HG03280 (cell line): ENCODE measurements around the gene MOCS1.
"Not testable (repeated sequence)": the region's sequence is repeated elsewhere in the genome, so short reads cannot be mapped to it uniquely, and the experiment has no call there.

ENCODE experiments used
- ATAC-seq: cut with Tn5 transposase; IDR thresholded peaks from one replicate; pipeline ENCODE4 v1.9.1; 2021; ENCODE audit warnings: mild to moderate bottlenecking, moderate library complexity; ENCODE audit not compliant: unreplicated experiment

Gene MOCS1

GRCh38 chr6:39934131-39934757 is at the start of gene MOCS1:
Gene MOCS1, minus strand, starts transcription at chr6:39934462. Its CDS starts 45 bp downstream, at chr6:39934417.
- no peak for ATAC-seq

- ATAC-seq: no peak
Observed at GRCh38 chr6:39984051-39984450, 49.8 kb upstream of the MOCS1 start.

GRCh38 chr6:39983193-39983592 is 48.9 kb upstream of the MOCS1 start:
- ATAC-seq: no peak

DNA sequence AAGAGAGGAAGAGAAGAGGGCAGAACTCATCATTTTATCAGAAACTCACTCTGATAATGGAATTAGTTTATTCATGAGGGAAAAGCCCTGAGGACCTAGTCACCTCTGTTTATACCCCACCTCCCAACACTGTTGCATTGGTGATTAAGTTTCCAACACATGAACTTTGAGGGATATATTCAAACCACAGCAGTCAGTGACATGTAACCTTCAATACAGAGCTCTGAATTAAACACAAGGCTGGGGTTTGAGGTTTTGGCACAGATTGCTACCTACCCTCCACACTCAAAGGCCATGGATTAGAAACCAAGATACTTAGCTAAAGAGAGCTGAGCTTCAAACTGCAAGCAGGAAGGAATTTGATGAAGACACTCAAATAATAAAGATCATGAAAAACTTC is 48.5 kb upstream of the MOCS1 start:
- no peak for ATAC-seq

- ATAC-seq: no peak
Observed at GRCh38 chr6:39980839-39981580, 46.7 kb upstream of the MOCS1 start.

GRCh38 chr6:39979461-39980328 is 45.4 kb upstream of the MOCS1 start:
- ATAC-seq: no peak

GRCh38 chr6:39978240-39978639 is 44.0 kb upstream of the MOCS1 start:
- ATAC-seq: no peak

- ATAC-seq: no peak
Observed at GRCh38 chr6:39973661-39974060, 39.4 kb upstream of the MOCS1 start.

- not testable (repeated sequence) for ATAC-seq
Observed at GRCh38 chr6:39972717-39973116, 38.5 kb upstream of the MOCS1 start.

DNA sequence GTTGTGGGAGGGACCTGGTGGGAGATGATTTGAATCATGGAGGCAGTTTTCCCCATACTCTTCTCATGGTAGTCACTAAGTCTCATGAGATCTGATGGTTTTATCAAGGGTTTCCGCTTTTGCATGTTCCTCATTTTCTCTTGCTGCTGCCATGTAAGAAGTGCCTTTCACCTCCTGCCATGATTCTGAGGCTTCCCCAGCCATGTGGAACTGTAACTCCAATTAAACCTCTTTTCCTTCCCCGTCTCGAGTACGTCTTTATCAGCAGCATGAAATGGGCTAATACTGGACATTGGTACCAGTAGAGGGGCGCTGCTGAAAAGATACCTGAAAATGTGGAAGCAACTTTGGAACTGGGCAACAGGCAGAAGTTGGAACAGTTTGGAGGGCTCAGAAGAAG is 36.9 kb upstream of the MOCS1 start:
- not testable (repeated sequence) for ATAC-seq

GRCh38 chr6:39965751-39966150 is 31.5 kb upstream of the MOCS1 start:
- ATAC-seq: no peak

DNA sequence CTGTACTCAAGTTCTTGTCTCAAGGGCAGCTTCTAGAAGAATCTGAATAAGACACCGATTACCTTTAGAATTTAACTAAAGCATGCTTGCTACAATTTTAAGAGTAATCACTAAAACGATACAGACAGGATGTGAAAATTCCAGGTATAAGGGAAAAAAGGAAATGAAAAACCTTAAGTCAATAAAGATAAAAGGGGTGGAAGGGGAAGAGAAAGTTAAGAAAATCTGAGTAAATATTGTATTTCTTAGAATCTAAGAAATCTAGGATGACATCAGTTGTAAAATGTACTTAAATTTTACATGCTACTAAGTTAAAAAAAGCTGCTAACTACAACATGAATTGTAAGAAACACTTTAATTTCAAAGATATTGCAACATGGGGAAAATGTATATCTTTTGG is 30.3 kb upstream of the MOCS1 start:
- ATAC-seq: no peak

DNA sequence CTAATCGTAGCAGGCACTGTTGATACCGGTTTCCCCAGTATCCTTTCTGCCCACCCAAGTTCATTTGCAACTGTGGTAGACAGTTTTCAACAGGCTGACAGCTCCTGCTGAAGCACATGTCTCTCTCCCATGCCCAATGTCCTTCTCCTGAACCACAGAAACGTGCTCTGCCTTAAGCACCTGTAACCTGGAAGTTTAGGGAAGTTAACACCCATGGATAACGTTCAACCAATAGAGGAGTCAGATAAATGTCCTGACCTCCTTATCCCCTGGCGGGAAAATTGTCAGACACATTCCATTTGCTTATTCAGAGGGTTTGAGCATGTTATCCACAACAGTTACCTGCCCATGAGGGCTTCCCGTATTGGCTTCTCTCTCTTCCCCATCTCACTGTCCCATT is 29.8 kb upstream of the MOCS1 start:
- ATAC-seq: no peak

DNA sequence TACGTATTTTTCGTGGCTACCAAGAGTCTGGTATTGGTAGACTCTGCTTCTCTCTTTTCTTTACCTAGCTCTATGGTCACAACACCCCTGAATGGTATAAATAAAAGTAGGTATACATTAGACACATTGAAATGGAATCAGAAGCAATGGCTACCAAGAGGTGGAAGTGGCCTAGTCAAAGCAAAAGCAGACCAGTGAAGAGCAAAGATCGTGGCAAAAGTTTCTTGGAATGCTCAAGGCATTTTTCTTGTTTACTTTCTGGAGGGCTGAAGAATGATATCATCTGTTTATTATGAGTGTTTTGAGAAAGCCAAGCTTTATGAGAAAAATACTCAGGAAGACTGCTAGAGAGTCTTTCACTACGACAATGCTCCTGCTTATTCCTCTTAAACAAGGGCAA is 28.6 kb upstream of the MOCS1 start:
- ATAC-seq: no peak

- ATAC-seq: no peak
Observed at GRCh38 chr6:39961178-39961577, 26.9 kb upstream of the MOCS1 start.

- no peak for ATAC-seq
Observed at GRCh38 chr6:39958947-39959346, 24.7 kb upstream of the MOCS1 start.

GRCh38 chr6:39956936-39957335 is 22.7 kb upstream of the MOCS1 start:
- ATAC-seq: no peak

DNA sequence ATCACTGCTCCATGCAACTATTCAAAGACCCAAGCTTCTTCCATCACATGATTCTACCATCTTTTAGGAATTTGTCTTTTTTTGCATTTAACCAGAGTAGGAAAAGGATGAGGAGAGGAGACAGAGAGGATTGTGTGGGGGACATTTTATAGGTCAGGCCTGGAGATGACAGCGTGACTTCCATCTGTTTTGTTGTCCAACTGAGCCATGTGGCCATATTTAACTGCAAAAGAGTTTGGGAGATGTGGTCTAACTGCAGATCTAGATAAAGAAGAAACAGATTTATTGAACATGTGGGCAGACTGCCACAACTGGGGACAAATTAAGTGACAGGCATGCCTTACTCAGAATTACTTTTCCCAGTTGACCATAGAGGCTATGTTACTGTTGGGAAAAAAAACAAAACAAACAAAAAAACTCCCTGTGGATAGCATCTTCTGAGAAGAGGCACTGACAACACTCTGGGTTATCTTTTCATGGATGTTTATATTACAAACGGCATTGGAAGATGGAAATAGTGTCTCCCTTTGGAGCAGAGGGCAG is 18.9 kb upstream of the MOCS1 start:
- no peak for ATAC-seq

DNA sequence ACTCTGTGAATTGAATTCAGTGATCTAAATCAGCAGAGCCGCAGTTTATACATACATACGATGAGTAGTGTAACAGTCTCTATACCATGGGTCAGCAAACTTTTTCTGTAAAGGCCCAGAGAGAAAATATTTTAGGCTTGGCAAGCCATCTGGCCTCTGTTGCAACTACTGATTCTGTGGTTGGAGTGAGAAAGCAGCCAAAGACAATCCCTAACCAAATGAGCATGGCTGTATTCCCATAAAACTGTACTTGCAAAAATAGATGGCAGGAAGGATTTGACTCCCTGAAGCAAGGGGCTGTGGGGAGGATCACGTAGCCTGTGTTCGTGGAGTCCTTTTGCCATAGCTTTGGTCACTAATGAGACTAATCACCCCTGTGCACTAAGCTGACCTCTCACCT is 17.9 kb upstream of the MOCS1 start:
- no peak for ATAC-seq

- ATAC-seq: no peak
Observed at GRCh38 chr6:39951716-39952115, 17.5 kb upstream of the MOCS1 start.

DNA sequence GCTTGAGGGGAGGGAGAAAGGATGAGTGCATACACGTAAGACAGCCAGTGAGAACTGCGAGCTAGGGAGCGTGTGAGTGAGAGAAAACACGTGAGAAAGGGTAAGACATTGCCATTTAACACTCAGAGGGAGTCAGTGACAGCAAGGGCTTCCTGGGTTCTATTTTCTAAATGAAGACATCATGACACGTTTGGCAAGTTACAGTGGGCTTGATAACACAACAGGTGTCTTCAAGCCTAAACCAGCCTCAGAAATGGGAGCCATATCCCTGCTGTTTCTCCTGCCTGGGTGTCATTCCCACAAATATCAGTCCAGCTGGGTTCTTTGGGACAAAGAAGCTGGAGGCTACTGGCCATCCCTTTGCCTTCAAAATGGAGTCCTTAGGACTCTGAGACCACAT is 16.9 kb upstream of the MOCS1 start:
- ATAC-seq: no peak
